Tongue (tissue), 2 donors: Measurements from ENCODE around the gene PARP14. TPM values are rescaled to one million over a fixed set of nuclear protein-coding genes. Genes with fewer than 3 reads are reported as not detected.
"Not testable (repeated sequence)": the region's sequence is repeated elsewhere in the genome, so short reads cannot be mapped to it uniquely, and the experiment has no call there.

Experiments used
- DNase-seq: peaks from one replicate; pipeline ENCODE4 v3.0.0-alpha.2; 2015
- total RNA-seq: library from RNA; depleted of rRNA; stranded (reverse); fragments of >200 nt; gene quantifications from one replicate; pipeline ENCODE4 v1.2.3, GENCODE V29; 2014

PARP14 gene
- total RNA-seq, 1 donor from 2014 or later, result 34.7 TPM

DNA sequence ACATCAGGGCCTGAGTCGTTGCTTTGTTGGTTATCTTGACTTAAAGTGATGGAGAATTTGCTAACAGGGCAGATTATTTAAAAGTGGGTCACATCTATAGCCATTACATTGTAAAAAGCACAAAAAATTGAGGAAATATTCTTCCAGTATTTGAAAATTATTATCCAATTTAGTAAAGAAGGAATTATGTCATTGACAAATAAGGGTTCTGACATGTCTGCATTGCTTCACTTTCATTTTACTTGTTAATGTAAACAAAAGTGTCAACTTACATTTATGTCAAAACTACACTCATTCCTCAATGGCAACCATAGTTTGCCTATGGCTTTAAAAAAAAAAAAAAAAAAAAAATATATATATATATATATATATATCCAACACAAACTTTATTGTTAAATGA, 3.4 kb upstream of the PARP14 start:
- no peak for DNase-seq

DNA sequence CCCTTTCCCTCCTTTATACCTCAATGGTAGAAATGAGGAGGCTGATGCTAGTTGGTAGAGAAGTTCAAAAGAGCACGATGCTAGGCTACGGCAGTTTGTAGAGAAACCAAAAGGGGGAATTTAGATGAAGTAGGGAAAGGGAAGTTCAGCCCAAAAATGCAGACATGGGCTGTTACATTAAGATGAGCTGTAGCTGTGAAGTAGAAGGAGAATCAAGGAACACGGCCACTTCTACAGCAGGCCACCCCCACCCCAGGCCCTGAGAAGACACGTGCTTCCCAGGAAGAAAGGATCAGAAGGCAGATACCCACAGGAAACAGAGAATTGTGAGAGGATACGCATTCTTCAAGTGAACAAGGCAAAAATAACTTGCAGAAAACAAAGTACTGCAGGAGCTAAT, 2.1 kb upstream of the PARP14 start:
- DNase-seq, result no peak

DNA sequence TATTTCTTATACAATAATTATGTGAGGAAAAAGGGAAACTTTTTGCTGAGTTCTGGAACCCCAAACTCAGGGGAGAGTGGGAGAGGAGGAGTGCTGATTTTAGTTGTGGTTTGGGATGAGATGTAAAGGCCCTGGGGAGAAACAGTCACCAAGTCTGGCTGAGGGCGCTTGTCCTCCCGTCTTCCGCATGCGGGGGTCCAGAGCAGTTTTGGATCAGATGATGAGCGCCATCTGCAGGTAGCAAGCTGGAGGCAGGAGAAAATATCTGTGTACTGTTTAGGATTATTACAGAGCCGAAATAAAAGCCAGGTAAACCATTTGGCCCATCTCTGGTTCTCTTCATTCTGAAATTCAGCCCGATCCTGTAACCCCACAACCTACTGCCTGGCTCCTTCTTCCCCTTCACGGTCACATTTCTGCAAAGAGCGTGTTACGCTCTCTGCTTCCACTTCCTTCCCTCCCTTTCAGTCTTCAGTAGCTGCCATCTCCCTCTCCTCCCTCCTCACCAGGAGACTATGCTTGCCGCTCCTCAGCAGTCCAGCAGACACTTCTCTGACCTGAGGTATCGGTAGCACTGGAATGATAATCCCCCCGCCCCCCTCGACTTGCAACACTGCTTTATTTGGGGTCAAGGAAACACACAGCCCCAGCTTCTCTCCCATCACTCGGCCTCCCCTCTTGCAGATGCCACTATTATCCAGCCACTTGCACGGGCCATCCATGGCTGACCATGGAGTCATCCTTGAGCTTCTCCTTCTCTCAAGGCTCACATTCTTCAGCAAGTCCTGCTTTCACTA, 1.4 kb upstream of the PARP14 start:
- DNase-seq, result peak; percentile 89

DNA sequence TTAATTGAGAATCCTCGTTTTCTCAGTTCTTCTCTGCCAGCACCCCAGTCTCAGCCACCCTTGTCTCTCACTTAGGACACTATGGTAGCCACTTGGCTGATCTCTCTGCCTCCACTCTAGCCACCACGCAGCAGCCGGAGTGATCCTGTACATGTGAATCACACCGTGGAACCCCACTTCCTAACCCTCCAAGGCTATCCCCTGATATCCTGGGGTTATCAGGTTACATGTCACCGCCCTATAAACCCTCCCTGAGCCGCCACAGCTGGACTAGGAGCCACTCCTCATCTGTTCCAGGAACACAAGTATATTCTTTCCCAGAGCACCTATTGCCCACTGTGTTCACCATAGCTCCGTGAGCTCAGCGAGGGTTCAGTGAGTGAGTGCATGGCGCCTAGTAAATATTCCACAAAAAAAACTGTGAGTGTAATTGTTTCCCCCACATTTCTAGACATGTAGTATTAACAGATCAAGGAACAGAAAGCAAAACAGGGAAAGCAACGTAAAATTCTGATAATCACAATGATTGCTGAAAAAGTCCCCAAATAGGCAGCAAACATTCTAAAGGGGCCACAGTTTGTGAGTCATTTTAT, 661 bp upstream of the PARP14 start:
- DNase-seq, result peak; percentile 35

DNA sequence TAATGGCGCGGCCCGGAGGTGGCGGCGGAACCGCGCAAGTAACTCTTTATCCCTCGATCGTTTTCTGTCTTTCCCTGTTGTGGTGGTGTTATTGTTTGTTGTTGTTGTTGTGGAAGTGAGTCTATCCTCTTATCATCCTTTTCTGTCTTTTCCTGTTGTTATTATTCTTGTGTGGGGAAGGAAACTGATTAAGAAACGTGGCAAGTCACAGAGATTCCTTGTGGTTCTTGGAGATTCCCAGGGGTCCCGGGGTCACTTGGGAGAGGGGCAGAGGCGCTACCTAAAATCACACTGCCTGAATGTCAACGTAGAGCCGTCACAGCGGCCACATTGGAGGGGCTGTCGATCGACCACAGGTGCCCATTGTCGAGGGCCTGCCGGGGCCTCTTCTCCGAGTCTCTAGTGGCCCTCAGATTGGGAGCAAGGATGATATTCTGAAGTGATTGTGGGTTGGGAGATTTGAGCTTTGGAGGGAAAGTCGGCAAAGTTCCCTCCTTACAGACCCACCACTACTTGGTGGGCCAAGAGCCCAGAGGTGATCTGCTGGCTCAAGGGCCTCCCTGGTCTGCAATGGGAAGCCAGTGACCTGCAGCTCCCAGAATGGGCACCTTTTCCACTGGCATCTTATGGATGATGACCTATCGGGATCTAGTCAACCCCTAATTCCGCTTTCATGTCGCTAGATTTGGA, 790 bp downstream of the PARP14 start:
- no peak for DNase-seq

DNA sequence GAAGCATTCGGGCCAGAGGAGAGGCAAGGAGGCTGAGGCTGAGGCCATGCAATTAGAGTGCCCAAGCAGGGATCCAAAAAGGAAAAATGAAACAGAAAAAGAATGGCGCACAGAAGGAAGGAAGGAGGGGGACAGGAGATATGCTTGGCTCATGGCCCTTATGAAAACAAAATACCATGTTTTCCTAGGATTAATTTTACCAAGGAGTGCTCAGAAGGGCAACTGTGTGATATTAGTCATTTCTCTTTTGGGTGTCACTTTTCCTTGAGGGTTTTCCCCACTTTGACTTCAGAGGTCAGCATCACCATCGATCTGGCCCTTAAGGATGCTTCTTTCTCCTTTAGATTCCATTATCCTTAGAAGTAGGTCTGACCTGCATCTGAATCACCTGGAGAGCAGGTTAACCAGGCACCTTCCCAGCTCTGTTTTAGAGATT, 1.4 kb downstream of the PARP14 start:
- DNase-seq, result no peak

DNA sequence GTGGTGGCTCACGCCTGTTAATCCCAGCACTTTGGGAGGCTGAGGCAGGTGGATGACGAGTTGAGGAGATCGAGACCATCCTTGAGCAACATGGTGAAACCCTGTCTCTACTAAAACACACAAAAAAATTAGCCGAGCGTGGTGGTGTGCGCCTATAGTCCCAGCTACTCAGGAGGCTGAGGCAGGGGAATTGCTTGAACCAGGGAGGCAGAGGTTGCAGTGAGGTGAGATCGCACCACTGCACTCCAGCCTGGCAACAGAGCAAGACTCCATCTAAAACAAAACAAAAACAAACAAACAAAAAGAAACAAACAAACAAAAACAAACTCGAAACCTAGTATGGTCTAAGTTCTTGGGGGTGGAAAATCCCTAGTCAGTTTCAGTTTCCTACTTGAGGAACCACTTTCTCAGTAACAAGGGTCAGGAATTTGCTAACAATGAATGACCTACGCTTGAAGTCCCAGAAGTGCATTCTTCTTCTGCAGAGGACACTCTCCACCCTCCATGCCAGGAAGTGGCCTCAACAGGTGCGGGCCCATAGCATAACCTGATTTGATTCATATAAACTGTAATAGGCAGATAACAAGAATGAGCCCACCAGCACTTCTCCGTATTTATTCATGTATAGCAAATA, 2.3 kb downstream of the PARP14 start:
- not testable (repeated sequence) for DNase-seq

DNA sequence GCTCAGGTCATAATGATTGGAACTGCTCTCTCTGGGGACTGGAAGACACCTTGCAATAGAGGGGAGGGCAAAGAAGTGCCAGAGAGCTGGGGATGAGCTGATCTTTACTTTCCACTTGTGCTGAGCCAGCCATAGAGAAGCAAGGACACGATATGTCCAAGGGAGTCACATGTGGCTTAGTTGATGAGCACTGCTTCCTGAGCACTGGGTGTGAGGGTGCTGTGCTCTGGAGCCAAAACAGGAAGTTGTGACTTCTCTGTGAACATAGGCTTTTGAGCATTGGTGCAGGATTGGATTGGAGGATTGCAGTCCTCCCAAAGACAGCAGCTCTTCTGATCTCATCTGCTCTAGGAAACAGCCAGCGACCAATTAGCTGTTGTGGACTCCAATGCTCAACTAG, 6.7 kb downstream of the PARP14 start:
- no peak for DNase-seq

DNA sequence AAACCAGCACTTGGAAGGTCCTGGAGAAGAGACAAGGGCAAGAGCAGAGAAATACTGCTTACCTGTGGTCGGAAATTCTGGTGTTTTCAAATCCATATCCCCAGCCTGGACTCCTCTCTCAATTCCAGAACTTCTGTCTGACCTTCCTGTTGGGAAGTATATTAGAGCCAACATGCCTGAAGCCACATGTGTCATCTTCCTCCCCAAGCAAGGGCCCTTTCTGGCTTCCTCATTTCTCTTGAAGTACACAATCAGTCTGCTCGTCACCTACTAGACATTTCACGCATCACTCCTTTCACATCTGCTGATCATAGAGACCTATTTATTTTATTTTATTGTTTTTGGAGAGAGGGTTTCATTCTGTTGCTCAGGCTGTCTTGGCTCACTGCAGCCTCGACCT, 8.4 kb downstream of the PARP14 start:
- DNase-seq, result no peak

DNA sequence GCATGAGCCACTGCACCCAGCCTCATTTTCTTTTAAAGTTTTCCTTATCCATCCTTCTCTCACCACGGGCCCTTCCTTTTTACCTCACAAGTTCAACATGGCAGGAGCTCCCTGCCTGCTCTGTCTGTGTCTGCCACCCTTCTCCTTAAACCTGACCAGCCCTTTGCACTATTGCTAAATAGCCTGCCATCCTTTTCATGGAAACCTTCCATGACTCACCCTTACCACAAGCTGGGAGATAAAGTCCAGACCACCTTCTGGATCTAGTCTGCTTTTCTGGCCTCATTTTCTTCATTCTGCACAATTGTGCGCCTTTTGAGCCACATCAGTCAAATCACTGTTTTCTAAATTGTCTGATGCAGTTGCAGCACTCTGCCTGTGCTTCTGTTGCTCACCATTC, 8.9 kb downstream of the PARP14 start:
- DNase-seq, result no peak

DNA sequence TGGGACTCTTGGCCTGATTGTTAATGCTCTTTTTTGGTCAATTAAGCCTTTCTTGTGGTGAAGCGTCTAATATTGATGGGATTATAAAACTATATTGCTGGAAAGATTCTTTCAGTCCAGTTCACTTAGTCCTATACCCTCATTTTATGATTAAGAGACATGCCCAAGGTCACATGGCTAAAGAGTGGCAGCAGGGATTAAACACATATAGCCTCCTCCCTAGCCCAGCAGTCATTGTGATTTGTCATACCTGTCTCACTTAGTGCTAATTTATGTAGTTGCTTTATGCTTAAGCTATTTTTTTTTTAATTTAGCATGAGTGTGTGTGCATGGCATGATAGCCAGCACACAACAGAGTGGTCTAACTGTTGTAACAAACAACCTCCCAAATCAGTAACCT, 9.5 kb downstream of the PARP14 start:
- no peak for DNase-seq

DNA sequence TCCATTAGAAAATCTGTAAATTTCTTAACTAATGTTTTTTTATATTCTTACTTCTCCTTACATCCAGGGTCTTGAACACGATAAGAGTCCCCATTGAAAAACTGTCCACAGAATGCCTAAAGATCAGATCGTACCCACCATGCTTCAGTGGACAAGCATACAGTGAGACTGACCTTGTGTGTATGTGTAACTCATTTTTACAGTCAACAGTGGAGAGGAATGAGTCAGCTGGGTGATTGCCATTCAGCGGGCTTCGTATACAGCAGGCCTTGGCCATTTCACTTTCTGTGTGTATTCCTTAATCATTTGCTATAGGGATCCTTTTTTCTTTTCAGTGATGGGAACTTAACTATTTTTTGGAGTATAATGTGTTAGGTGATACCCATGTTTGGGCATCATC, 10.6 kb downstream of the PARP14 start:
- DNase-seq, result no peak

DNA sequence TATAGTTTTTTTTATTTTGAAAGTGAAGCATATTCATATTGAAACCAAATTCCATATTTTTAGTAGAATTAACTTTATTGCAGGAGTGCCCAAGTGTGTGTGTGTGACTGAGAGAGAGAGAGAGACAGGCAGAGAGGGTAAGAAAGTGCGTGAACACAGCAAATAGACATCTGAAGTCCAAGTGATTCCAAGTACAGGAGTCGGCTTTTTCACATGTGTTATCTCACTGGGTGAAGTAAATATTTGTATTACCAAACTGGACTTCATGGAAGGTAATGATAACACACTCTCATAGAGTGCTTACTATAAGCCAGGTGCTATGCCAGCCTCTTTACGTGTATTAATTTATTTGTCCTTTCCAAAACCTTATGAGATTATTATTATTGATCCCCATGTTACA, 12.0 kb downstream of the PARP14 start:
- DNase-seq, result no peak

DNA sequence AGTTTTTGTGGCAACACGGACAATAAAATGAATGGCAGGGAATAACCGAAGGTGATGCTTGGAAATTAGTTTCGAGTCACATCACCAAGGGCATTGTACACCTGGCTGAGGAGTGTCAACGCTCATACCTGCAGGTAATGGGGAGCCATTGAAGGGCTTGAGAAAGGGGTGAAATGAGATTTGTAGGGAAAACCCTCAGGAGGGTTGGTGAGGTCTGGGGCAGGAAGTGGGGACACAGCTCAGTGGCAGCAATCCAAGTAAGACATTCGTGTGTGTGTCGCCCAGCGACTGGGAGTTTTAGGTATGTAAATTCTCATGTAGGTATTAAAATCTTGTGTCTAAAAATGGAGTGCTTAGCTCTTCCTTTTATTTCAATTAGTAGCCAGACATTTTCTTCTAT, 14.3 kb downstream of the PARP14 start:
- DNase-seq, result no peak

DNA sequence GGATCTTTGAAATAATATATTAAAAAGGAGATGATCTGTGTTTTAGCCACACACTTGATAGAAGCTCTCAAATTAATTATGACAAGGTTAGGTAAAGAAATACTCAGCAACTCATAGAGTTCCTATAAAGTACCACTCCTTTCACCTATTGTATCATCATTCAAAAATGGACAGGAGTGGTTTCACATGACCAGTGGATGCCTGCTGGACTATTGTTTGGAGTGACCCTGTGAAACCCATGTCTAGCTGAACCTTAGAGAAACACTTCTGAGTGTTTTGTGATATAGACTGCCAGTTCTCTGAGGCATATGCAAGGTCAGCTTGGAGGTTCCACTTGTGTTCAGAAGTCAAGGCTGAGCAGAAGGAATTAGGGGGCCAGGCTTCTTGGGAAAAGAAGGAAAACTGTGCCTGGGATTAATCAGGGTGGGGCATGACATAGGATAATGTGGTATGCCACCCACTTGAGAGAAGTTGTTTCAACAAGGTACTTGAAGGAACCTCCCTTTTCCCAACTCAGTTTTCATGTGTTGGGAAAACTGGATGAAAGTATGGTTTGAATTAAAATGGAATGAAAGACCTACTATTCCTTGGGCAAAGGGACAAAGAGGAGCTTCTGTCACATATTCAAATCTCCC, 15.4 kb downstream of the PARP14 start:
- no peak for DNase-seq

DNA sequence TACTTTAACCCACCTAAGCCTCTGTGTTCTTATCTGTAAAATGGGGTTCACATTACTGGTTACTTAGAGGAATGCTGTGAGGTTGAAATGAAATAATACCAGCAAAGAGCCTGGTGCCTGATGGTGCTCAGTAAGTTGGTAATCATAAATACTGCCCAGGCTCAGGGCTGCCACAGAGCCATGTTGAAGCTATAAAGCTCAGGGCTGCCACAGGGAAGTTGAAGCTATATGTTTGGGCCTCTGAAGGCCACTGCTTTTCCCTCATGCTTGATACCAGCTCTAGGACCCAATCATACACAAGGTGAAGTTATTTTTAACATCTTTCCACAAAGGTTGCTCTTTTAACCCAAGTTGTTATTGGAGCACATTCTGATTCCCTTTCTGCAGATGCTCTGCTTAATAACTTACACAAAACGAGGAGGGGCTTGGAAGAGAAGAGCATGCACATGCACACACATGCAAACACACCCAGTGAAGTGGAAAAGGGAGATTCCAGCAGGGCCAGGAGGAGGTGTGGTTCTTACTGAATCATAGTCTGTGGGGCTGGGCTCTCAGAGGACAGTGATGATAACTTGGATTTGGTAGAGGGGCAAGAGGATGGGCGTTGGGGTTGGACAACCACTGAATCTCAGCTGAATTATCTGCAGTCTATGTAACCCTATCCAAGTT, 17.4 kb downstream of the PARP14 start:
- DNase-seq, result no peak

DNA sequence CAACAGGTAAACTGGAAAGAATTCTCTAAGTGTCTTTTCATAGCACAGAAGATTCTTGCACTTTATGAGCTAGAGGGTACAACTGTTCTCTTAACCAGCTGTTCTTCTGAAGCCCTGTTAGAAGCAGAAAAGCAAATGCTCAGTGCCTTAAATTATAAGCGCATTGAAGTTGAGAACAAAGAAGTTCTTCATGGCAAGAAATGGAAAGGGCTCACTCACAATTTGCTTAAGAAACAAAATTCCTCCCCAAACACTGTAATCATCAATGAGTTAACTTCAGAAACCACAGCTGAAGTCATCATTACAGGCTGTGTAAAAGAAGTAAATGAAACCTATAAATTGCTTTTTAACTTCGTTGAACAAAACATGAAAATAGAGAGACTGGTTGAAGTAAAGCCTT, 19.6 kb downstream of the PARP14 start:
- peak; percentile 11 for DNase-seq

DNA sequence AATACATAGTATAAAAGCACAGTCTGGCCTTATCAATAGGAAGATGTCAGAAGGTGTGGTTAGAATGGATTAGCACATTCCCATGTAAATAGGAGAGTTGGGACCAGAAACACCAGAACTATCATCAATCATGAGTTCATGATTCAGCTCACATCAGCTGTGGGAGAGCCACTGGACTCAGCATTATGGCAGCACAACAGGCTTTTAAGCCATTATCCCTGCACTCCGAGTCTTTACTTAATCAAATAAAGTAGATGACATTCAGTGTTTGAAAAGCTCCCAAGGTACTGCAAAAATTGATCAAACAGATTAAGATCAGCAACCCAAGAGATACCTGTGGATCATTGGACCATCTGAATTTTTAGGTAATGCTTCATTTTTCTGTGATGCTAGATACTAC, 24.7 kb downstream of the PARP14 start:
- DNase-seq, result no peak

DNA sequence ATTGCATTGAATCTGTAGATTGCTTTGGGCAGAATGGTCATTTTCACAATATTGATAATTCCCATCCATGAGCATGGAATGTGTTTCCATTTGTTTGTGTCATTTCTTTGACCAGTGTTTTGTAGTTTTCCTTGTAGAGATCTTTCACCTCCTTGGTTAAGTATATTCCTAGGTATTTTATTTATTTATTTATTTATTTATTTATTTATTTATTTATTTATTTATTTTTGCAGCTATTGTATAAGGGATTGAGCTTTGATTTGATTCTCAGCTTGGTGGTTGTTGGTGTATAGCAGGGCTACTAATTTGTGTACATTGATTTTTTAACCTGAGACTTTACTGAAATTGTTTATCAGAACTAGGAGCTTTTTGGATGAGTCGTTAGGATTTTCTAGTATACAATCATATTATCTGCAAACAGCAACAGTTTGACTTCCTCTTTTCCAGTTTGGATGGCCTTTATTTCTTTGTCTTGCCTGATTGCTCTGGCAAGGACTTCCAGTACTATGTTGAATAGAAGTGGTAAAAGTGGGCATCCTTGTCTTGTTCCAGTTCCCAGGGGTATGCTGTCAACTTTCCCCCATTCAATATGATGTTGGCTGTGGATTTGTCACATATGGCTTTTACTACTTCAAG, 30.1 kb downstream of the PARP14 start:
- not testable (repeated sequence) for DNase-seq

DNA sequence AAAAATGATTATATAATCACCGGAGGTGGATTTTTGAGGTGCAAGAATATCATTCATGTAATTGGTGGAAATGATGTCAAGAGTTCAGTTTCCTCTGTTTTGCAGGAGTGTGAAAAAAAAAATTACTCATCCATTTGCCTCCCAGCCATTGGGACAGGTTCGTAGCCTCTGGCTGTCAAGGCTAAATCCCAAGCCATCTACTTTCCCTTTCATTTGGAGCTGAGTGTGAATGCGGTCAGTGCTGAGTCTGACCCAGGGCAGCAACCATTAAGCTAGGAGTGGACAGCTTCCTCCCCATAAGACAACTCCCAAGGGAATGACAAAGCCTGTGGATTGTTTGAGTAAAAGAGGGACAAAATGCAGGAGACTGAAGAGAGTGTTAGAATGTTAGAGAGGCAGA, 33.6 kb downstream of the PARP14 start:
- DNase-seq, result no peak

DNA sequence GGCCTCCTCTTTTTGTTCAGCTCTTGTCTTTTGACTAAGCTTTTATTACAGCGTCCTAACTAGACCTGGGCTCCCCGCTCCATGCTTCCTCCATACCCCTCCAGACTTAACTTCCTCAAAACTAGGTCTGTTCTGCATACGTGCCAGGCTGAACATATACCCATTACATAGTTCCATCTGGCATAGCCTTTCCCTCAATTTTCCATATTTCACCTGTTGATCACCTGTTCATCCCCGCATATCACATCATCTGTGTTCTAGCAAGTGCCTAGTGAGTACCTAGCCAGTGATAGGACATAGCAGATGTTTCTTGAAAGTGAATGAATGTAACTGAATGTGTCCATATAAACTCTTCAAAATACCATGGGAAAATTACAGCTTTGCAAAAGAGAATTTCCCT, 36.0 kb downstream of the PARP14 start:
- no peak for DNase-seq
